Endothelial cell of umbilical vein (primary cell): ENCODE data around the gene NDUFAF8. TPM values are rescaled to one million over a fixed set of nuclear protein-coding genes. Genes with fewer than 3 reads are reported as not detected.

Experiments
- BruUV-seq: library from RNA; stranded (reverse); fragments of 400-500 nt; replicated peaks from 2 replicates; lab custom pipeline; 2021; lab: Mats Ljungman, UMichigan
- CTCF ChIA-PET: fragments of 300-600, 350-600 bp; sonication (Branson Sonifier 250); formaldehyde crosslinking; loops from one replicate; lab custom pipeline; 2021; ENCODE audit warnings: antibody characterized with exemption, inconsistent platforms; lab: Charles Lee
- POLR2A ChIA-PET: fragments of 300-600, 350-600 bp; sonication (Branson Sonifier 250); formaldehyde crosslinking; loops from one replicate; lab custom pipeline; 2021; ENCODE audit warnings: antibody characterized with exemption, inconsistent platforms; lab: Charles Lee
- DNase-seq: peaks from one replicate; pipeline ENCODE4 v3.0.0-alpha.2; 2011; ENCODE audit warnings: low read depth, low spot score
- FAIRE-seq: peaks from 2 replicates; lab custom pipeline; 2011; peaks lifted over from hg19 to GRCh38; lab: Jason Lieb, UNC
- H2AFZ ChIP-seq: 2 replicates; pipeline ENCODE4 v1.6.0; 2012; ENCODE audit warnings: low read depth, low read length, control low read depth, inconsistent platforms
- H3K27ac ChIP-seq: 2 replicates; pipeline ENCODE4 v1.5.1; 2011; ENCODE audit warnings: low read depth, mild to moderate bottlenecking, control low read depth, low read length, moderate library complexity; ENCODE audit not compliant: insufficient read depth
- H3K27me3 ChIP-seq, 2 experiments: 2 replicates each; pipeline versions ENCODE4 v1.6.0 to v1.6.1; 2011; ENCODE audit warnings: low read length in 2 of 2, mixed read lengths in 1 of 2; ENCODE audit not compliant: control insufficient read depth in 2 of 2, insufficient read depth in 2 of 2
- H3K36me3 ChIP-seq, 2 experiments: 2 replicates in 1 of 2; 3 replicates in 1 of 2; pipeline ENCODE4 v1.5.1; 2011; ENCODE audit warnings: low read length in 2 of 2, mild to moderate bottlenecking in 1 of 2, moderate library complexity in 1 of 2; ENCODE audit not compliant: control insufficient read depth in 2 of 2, insufficient read depth in 2 of 2; ENCODE audit errors: extremely low read depth in 1 of 2
- H3K4me1 ChIP-seq: 3 replicates; pipeline ENCODE4 v1.5.1; 2011; ENCODE audit warnings: mild to moderate bottlenecking, low read length; ENCODE audit not compliant: control insufficient read depth, insufficient read depth; ENCODE audit errors: extremely low read depth
- H3K4me2 ChIP-seq: 2 replicates; pipeline ENCODE4 v1.6.1; 2011; ENCODE audit warnings: low read length, control low read depth, mixed read lengths; ENCODE audit not compliant: insufficient read depth
- H3K4me3 ChIP-seq, 3 experiments: fragments of 200-600 bp in 1 of 3; sonication (generic), shearing (Covaris generic) in 1 of 3; replicated peaks in 1 of 3; 2 replicates each; pipeline ENCODE4 v1.5.1; 2011 to 2016; ENCODE audit warnings: control low read depth in 3 of 3, low read length in 3 of 3, mild to moderate bottlenecking in 2 of 3, inconsistent platforms in 1 of 3, low read depth in 1 of 3, moderate library complexity in 1 of 3; ENCODE audit not compliant: insufficient read depth in 1 of 3
- H3K79me2 ChIP-seq: 2 replicates; pipeline ENCODE4 v1.6.0; 2012; ENCODE audit warnings: low read length, inconsistent platforms; ENCODE audit not compliant: control insufficient read depth, insufficient read depth
- H3K9ac ChIP-seq: replicated peaks from 2 replicates; pipeline ENCODE3; 2011; ENCODE audit warnings: low read length, control low read depth; ENCODE audit not compliant: insufficient read depth; ENCODE audit errors: extremely low read depth
- H3K9me1 ChIP-seq: replicated peaks from 3 replicates; pipeline ENCODE4 v1.6.0; 2011; ENCODE audit warnings: mild to moderate bottlenecking, low read length; ENCODE audit not compliant: control insufficient read depth, insufficient read depth; ENCODE audit errors: extremely low read depth
- H3K9me3 ChIP-seq: replicated peaks from 2 replicates; pipeline ENCODE4 v1.5.1; 2012; ENCODE audit warnings: low read length, inconsistent platforms; ENCODE audit not compliant: control insufficient read depth, insufficient read depth
- H4K20me1 ChIP-seq: replicated peaks from 2 replicates; pipeline ENCODE3; 2011; ENCODE audit warnings: mild to moderate bottlenecking, low read length; ENCODE audit not compliant: control insufficient read depth, insufficient read depth; ENCODE audit errors: extremely low read depth
- EZH2 ChIP-seq: IDR thresholded peaks from 2 replicates; pipeline ENCODE4 v1.6.1; 2012; ENCODE audit warnings: borderline replicate concordance, low read depth, mild to moderate bottlenecking, moderate library complexity, low read length, inconsistent platforms; ENCODE audit not compliant: severe bottlenecking
- FOS ChIP-seq: IDR thresholded peaks from 2 replicates; pipeline ENCODE4 v1.6.1; 2011; ENCODE audit warnings: mild to moderate bottlenecking, low read length, moderate library complexity, borderline replicate concordance; ENCODE audit not compliant: insufficient read depth
- GATA2 ChIP-seq: IDR thresholded peaks from 2 replicates; pipeline ENCODE4 v1.7.0; 2011; ENCODE audit warnings: low read depth, mild to moderate bottlenecking, moderate library complexity, mixed read lengths, low read length; ENCODE audit not compliant: insufficient read length, insufficient read depth
- JUN ChIP-seq: IDR thresholded peaks from 2 replicates; pipeline ENCODE4 v1.6.1; 2011; ENCODE audit warnings: borderline replicate concordance, low read depth; ENCODE audit not compliant: insufficient read length, insufficient read depth
- MYC ChIP-seq: IDR thresholded peaks from one replicate; pipeline ENCODE4 v1.6.1; 2011; ENCODE audit warnings: mild to moderate bottlenecking, low read depth, low read length
- POLR2A ChIP-seq: IDR thresholded peaks from 2 replicates; pipeline ENCODE4 v1.6.1; 2012; ENCODE audit warnings: low read depth, mild to moderate bottlenecking, control low read depth, low read length
- POLR2AphosphoS5 ChIP-seq: IDR thresholded peaks from 2 replicates; pipeline ENCODE4 v1.6.1; 2012; ENCODE audit warnings: low read depth, mild to moderate bottlenecking, control low read depth, low read length, moderate library complexity; ENCODE audit not compliant: insufficient read depth
- dilution Hi-C: fragments of 300-500 bp; cut with MboI; formaldehyde crosslinking; loops from one replicate; pipeline ENCODE4 v1.15.0; 2019; ENCODE audit warnings: low sequenced_read_pairs; ENCODE audit not compliant: extremely low pct_ligation_motif_present
- intact Hi-C: fragments of 100-400 bp; cut with micrococcal nuclease; formaldehyde crosslinking; loops from one replicate; pipeline ENCODE4 v1.10.0; 2022
- polyA plus RNA-seq, 4 experiments: library from polyadenylated mRNA; depleted of rRNA in 3 of 4; stranded (reverse) in 3 of 4; unstranded in 1 of 4; fragments of >200 nt; gene quantifications; 2 replicates each; pipeline versions ENCODE4 v1.2.1 to v1.2.3, GENCODE V29; 2011 to 2012; ENCODE audit warnings: missing spikeins in 1 of 4
- total RNA-seq: library from RNA; stranded (reverse); gene quantifications from 2 replicates; pipeline ENCODE4 v1.2.3, GENCODE V29; 2021
- TF ChIP-seq, protein P1 (sequence below): IDR thresholded peaks from 2 replicates; pipeline ENCODE4 v1.6.1; 2011; ENCODE audit not compliant: insufficient read depth, insufficient read length
- TF ChIP-seq, protein P2 (sequence below), 2 donors: IDR thresholded peaks; 1 replicate in 1 of 2; 2 replicates in 1 of 2; pipeline ENCODE4 v1.5.1; 2011; ENCODE audit warnings: low read length in 2 of 2, mild to moderate bottlenecking in 2 of 2, moderate library complexity in 2 of 2, control low read depth in 1 of 2, inconsistent platforms in 1 of 2, low read depth in 1 of 2; ENCODE audit not compliant: insufficient read depth in 1 of 2; ENCODE audit errors: extremely low read depth in 1 of 2

NDUFAF8 gene
- total and polyA plus RNA-seq, 2 donors (not counting 3 experiments of a cell fraction or from before 2014, with no cell fraction given), result 61.5 to 83.9 TPM

DNA sequence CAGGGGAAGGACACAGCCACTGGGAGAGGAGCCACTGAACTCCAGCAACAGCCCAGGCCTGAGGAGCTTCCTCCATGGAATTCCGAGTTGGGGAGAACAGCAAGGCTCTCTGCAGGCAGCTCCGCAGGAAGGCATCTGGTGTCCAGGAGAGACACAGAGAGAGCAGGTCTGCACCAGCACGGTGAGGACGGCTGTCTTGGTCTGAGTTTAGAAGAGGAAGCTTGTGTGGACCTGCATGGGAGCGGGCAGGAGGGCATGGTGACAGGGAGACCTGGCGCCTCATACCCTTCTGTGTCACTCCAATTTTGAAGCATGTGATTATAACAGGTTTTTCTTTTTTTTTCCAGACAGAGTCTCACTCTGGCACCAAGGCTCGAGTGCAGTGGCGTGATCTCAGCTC is 49.6 kb downstream of the NDUFAF8 start:
- TF ChIP-seq GATA2 (no peak), EZH2 (no peak), FOS (no peak), POLR2A (no peak), MYC (no peak), POLR2AphosphoS5 (no peak), JUN (no peak)
- TF ChIP-seq, protein P1, sequence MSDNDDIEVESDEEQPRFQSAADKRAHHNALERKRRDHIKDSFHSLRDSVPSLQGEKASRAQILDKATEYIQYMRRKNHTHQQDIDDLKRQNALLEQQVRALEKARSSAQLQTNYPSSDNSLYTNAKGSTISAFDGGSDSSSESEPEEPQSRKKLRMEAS, result no peak
- TF ChIP-seq, protein P2, sequence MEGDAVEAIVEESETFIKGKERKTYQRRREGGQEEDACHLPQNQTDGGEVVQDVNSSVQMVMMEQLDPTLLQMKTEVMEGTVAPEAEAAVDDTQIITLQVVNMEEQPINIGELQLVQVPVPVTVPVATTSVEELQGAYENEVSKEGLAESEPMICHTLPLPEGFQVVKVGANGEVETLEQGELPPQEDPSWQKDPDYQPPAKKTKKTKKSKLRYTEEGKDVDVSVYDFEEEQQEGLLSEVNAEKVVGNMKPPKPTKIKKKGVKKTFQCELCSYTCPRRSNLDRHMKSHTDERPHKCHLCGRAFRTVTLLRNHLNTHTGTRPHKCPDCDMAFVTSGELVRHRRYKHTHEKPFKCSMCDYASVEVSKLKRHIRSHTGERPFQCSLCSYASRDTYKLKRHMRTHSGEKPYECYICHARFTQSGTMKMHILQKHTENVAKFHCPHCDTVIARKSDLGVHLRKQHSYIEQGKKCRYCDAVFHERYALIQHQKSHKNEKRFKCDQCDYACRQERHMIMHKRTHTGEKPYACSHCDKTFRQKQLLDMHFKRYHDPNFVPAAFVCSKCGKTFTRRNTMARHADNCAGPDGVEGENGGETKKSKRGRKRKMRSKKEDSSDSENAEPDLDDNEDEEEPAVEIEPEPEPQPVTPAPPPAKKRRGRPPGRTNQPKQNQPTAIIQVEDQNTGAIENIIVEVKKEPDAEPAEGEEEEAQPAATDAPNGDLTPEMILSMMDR (IDR thresholded peaks at IDR 0.05; ENCODE audit: extremely low read depth in 1 of 2, insufficient read depth in 1 of 2, low read depth in 1 of 2, low read length in 2 of 2), result no peak
- peaks cover 3 to 4% of the 10 kb centered on the region in 2 experiments for H3K36me3 ChIP-seq
- DNase-seq (no peak), FAIRE-seq (no peak)
- H3K27ac ChIP-seq, result no peak overlapping the region
- no peaks in the 10 kb centered on the region for H3K9me1 ChIP-seq
- no peaks in the 10 kb centered on the region for H4K20me1 ChIP-seq
- no peak overlapping the region for H2AFZ ChIP-seq
- no peak overlapping the region for H3K4me2 ChIP-seq
- no peak overlapping the region for H3K4me3 ChIP-seq
- H3K9ac ChIP-seq, result no peak overlapping the region
- intact Hi-C loops, result no loop called here
- dilution Hi-C loops, result no loop called here
- CTCF ChIA-PET, result no interaction called here
- no peaks in the 10 kb centered on the region for H3K9me3 ChIP-seq
- no peaks in the 10 kb centered on the region for H3K27me3 ChIP-seq
- BruUV-seq, result no TSS peak
- peaks cover 27% of the 10 kb centered on the region for H3K4me1 ChIP-seq
- peaks cover 60% of the 10 kb centered on the region for H3K79me2 ChIP-seq
- POLR2A ChIA-PET, result no interaction called here
